Renal pelvis (tissue), 12 donors: ENCODE data around the gene PHPT1. TPM values are rescaled to one million over a fixed set of nuclear protein-coding genes. Genes with fewer than 3 reads are reported as not detected.
"Not testable (repeated sequence)": the region's sequence is repeated elsewhere in the genome, so short reads cannot be mapped to it uniquely, and the experiment has no call there.

ENCODE experiments used
- DNase-seq: peaks from one replicate; pipeline ENCODE4 v3.0.0-alpha.2; 2013
- long read RNA-seq, 16 experiments: transcript quantifications; one replicate each; lab custom pipeline, GENCODE V29; 2026
- polyA plus RNA-seq, 3 donors: library from polyadenylated mRNA; unstranded; fragments of 120-200 nt; gene quantifications; one replicate each; pipeline ENCODE4 v1.2.1, GENCODE V29; 2013; ENCODE audit not compliant: insufficient read length in 3 of 3

Gene PHPT1
- 100 to 1,000 TPM in 2 of 3 donors, 10 to 100 TPM in 1; 82.5 to 120 (median 115) TPM for polyA plus RNA-seq
- long read RNA-seq, donor 1, transcript PHPT1-204 (2 exons, 627 nt) = minor isoform, 6 of 235 reads
- long read RNA-seq, donor 1, transcript PHPT1-206 (4 exons, 618 nt) = minor isoform, 5 of 235 reads
- long read RNA-seq, donor 1, transcript PHPT1-201 (3 exons, 890 nt) = major isoform, 209 of 235 reads
- long read RNA-seq, donor 1, partial matches to known transcripts = 8 of 235 reads
- long read RNA-seq, donor 1, other reads (novel, unspliced or antisense) = 6 of 235 reads
- long read RNA-seq, donor 2, transcript PHPT1-201 (3 exons, 890 nt) = major isoform, 211 of 224 reads
- long read RNA-seq, donor 2, partial matches to known transcripts = 7 of 224 reads
- long read RNA-seq, donor 2, other reads (novel, unspliced or antisense) = 0 of 224 reads
- long read RNA-seq, donor 3, transcript PHPT1-205 (3 exons, 1,316 nt) = minor isoform, 5 of 195 reads
- long read RNA-seq, donor 3, transcript PHPT1-204 (2 exons, 627 nt) = minor isoform, 6 of 195 reads
- long read RNA-seq, donor 3, transcript PHPT1-201 (3 exons, 890 nt) = major isoform, 169 of 195 reads
- long read RNA-seq, donor 3, partial matches to known transcripts = 13 of 195 reads
- long read RNA-seq, donor 3, other reads (novel, unspliced or antisense) = 0 of 195 reads
- long read RNA-seq, donor 4, transcript PHPT1-201 (3 exons, 890 nt) = major isoform, 326 of 353 reads
- long read RNA-seq, donor 4, transcript PHPT1-205 (3 exons, 1,316 nt) = minor isoform, 5 of 353 reads
- long read RNA-seq, donor 4, transcript PHPT1-204 (2 exons, 627 nt) = minor isoform, 9 of 353 reads
- long read RNA-seq, donor 4, partial matches to known transcripts = 12 of 353 reads
- long read RNA-seq, donor 4, other reads (novel, unspliced or antisense) = 0 of 353 reads
- long read RNA-seq, donor 5, transcript PHPT1-201 (3 exons, 890 nt) = major isoform, 95 of 102 reads
- long read RNA-seq, donor 5, partial matches to known transcripts = 0 of 102 reads
- long read RNA-seq, donor 5, other reads (novel, unspliced or antisense) = 0 of 102 reads
- long read RNA-seq, donor 6, transcript PHPT1-201 (3 exons, 890 nt) = major isoform, 170 of 177 reads
- long read RNA-seq, donor 6, partial matches to known transcripts = 0 of 177 reads
- long read RNA-seq, donor 6, other reads (novel, unspliced or antisense) = 0 of 177 reads
- long read RNA-seq, donor 7, transcript PHPT1-201 (3 exons, 890 nt) = major isoform, 229 of 249 reads
- long read RNA-seq, donor 7, transcript PHPT1-204 (2 exons, 627 nt) = minor isoform, 8 of 249 reads
- long read RNA-seq, donor 7, partial matches to known transcripts = 5 of 249 reads
- long read RNA-seq, donor 7, other reads (novel, unspliced or antisense) = 0 of 249 reads
- long read RNA-seq, donor 8, transcript PHPT1-201 (3 exons, 890 nt) = major isoform, 98 of 109 reads
- long read RNA-seq, donor 8, partial matches to known transcripts = 6 of 109 reads
- long read RNA-seq, donor 8, other reads (novel, unspliced or antisense) = 0 of 109 reads
- long read RNA-seq, donor 9, transcript PHPT1-201 (3 exons, 890 nt) = major isoform, 268 of 296 reads
- long read RNA-seq, donor 9, transcript PHPT1-204 (2 exons, 627 nt) = minor isoform, 7 of 296 reads
- long read RNA-seq, donor 9, partial matches to known transcripts = 5 of 296 reads
- long read RNA-seq, donor 9, other reads (novel, unspliced or antisense) = 7 of 296 reads
- long read RNA-seq, donor 10, transcript PHPT1-201 (3 exons, 890 nt) = major isoform, 166 of 187 reads
- long read RNA-seq, donor 10, transcript PHPT1-204 (2 exons, 627 nt) = minor isoform, 5 of 187 reads
- long read RNA-seq, donor 10, partial matches to known transcripts = 13 of 187 reads
- long read RNA-seq, donor 10, other reads (novel, unspliced or antisense) = 0 of 187 reads
- long read RNA-seq, donor 11, transcript PHPT1-201 (3 exons, 890 nt) = major isoform, 144 of 157 reads
- long read RNA-seq, donor 11, partial matches to known transcripts = 6 of 157 reads
- long read RNA-seq, donor 11, other reads (novel, unspliced or antisense) = 0 of 157 reads
- long read RNA-seq, donor 12, transcript PHPT1-201 (3 exons, 890 nt) = major isoform, 272 of 296 reads
- long read RNA-seq, donor 12, transcript PHPT1-204 (2 exons, 627 nt) = minor isoform, 10 of 296 reads
- long read RNA-seq, donor 12, partial matches to known transcripts = 8 of 296 reads
- long read RNA-seq, donor 12, other reads (novel, unspliced or antisense) = 0 of 296 reads
- long read RNA-seq, donor 13, transcript PHPT1-201 (3 exons, 890 nt) = major isoform, 116 of 134 reads
- long read RNA-seq, donor 13, partial matches to known transcripts = 7 of 134 reads
- long read RNA-seq, donor 13, other reads (novel, unspliced or antisense) = 0 of 134 reads
- long read RNA-seq, donor 14 = 0 reads
- long read RNA-seq, donor 15, transcript PHPT1-204 (2 exons, 627 nt) = minor isoform, 9 of 334 reads
- long read RNA-seq, donor 15, transcript PHPT1-201 (3 exons, 890 nt) = major isoform, 277 of 334 reads
- long read RNA-seq, donor 15, transcript PHPT1-205 (3 exons, 1,316 nt) = minor isoform, 27 of 334 reads
- long read RNA-seq, donor 15, transcript PHPT1-206 (4 exons, 618 nt) = minor isoform, 6 of 334 reads
- long read RNA-seq, donor 15, partial matches to known transcripts = 11 of 334 reads
- long read RNA-seq, donor 15, other reads (novel, unspliced or antisense) = 0 of 334 reads
- long read RNA-seq, donor 16, transcript PHPT1-201 (3 exons, 890 nt) = major isoform, 221 of 248 reads
- long read RNA-seq, donor 16, transcript PHPT1-204 (2 exons, 627 nt) = minor isoform, 7 of 248 reads
- long read RNA-seq, donor 16, partial matches to known transcripts = 14 of 248 reads
- long read RNA-seq, donor 16, other reads (novel, unspliced or antisense) = 0 of 248 reads

DNA sequence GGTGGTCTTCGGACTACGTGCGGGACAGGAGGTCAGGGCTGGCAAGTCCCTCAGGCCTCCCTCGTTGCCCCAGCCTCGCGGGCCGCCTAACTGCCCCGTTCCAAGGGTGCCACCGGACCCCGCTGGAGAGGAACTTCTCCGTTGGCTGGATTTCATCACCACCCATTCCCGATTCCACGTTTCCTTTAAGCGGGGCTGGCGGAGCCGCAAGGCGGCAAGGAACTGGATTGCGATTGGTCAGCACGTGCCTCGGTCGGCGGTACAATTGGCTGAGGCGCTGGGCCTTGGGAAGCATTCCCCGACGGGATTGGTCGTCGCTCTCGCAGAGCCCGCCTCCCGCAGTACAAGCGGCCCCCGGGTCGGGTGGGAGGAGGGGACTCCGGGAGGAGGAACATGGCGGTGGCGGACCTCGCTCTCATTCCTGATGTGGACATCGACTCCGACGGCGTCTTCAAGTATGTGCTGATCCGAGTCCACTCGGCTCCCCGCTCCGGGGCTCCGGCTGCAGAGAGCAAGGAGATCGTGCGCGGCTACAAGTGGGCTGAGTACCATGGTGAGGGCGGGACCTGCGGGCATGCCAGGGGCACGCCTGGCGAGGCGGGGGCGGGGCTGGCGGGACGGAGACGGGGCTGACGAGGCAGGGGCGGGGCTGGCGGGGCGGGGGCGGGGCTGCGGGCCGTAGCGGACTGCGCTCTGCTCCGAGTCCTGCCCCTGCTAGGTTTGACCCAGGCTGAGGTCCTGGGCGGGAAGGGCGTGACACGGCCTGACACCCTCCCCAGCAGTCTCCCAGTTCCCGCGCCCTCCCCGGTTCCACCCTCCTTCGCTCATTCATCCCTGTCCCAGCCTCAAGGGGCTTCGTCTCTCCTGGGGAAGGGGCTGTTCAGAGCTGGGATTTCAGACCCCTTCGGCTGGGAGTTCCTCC, at the start of gene PHPT1:
Gene PHPT1 (plus strand): TSS at position 372 of the 922 bp plus-strand sequence. CDS start 22 bp downstream, at position 394.
- DNase-seq = peak; percentile 98

GRCh38 chr9:136799854-136800657, 49.2 kb upstream of the PHPT1 start:
- DNase-seq = peak; percentile 88

- DNase-seq = no peak
These were observed 46.9 kb upstream of the PHPT1 start for GRCh38 chr9:136802321-136802720.

DNA sequence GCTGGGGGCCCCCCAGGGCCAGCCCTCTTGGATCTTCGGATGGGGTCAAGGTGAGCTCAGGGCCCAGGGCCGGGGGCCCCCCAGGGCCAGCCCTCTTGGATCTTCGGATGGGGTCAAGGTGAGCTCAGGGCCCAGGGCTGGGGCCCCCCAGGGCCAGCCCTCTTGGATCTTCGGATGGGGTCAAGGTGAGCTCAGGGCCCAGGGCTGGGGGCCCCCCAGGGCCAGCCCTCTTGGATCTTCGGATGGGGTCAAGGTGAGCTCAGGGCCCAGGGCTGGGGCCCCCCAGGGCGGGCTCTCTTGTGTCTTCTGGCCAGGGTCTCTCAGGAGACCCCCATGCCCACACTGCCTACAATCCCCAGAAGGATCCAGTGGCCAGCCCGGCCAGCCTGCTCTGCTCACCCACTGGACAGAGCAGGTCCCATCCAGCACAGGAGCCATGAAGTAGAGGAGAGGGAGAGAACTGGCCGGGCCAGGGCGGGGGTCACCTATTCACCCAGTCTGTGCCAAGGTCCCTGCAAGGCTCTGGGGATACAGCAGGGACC, 46.1 kb upstream of the PHPT1 start:
- DNase-seq = not testable (repeated sequence)

- DNase-seq = no peak
These were observed 45.4 kb upstream of the PHPT1 start for GRCh38 chr9:136803551-136804508.

DNA sequence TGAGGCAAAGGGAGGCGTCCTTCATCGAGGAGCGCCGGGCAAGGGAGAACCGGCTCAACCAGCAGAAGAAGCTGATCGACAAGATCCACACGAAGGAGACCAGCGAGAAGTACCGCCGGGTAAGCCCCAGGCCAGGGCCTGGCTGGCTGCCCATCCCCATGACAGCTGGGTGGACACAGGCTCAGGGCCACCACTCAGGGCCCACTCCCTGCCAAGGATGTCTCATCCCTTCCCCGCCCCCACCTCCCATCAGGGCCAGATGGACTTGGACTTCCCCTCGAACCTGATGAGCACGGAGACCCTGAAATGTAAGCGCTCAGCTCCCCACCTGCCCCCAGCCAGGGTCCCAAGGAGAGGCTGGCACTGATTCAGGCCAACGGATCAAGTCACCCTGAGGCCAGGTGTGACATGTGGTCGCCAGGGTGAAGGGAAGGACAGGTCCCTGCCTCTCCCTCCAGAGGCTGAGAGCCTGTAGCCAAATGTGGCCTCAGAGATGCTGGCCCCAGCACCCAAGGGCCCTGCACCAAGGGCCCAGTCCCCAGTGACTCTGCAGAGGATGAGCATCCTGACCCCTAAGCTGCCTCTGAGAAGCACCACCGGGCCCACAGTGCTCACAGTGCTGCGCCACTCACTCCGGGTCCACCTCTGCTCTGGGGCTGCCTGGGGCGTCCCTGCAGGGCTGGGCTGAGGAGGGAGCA, 44.6 kb upstream of the PHPT1 start:
- no peak for DNase-seq

GRCh38 chr9:136805207-136805740, 43.9 kb upstream of the PHPT1 start:
- no peak for DNase-seq

DNA sequence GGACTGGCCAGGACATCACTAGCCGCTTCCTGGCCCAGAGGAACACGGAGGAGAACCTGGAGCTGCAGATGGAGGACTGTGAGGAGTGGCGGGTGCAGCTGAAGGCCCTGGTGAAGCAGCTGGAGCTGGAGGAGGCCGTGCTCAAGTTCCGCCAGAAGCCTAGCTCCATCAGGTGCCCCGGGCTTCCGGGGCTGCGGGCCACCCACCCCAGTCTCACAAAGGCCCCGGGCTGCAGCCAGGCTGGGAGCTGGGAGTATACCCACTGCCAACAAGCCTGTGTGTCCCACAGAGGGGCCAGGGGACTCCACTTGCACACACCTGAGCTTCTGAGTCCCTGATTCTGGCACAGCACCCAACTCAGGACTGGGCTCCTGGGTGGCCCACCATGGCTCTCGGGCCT, 43.1 kb upstream of the PHPT1 start:
- no peak for DNase-seq

DNA sequence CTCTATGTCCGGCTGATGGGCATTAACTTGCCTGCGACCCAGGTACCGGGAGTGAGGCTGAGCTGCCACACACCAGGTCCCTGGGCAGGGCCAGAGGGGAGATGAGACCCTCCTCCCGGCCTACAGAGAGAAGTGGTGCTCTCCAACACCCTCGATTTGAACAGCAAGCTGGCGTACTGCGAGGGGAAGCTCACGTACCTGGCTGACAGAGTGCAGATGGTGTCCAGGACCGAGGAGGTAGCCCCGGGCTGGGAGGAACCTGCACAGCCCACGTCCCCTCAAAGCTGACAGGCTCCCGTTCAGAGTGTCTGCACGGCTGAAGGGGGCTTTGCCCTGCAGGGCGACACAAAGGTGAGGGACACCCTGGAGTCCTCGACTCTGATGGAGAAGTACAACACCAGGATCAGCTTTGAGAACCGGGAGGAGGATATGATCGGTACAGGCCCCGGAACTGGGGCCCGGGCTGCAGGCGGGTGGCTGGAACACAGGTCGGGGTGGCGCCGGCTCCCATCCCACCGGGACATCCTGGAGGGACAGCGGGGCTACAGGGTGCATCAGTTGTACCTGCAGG, 42.5 kb upstream of the PHPT1 start:
- no peak for DNase-seq

DNA sequence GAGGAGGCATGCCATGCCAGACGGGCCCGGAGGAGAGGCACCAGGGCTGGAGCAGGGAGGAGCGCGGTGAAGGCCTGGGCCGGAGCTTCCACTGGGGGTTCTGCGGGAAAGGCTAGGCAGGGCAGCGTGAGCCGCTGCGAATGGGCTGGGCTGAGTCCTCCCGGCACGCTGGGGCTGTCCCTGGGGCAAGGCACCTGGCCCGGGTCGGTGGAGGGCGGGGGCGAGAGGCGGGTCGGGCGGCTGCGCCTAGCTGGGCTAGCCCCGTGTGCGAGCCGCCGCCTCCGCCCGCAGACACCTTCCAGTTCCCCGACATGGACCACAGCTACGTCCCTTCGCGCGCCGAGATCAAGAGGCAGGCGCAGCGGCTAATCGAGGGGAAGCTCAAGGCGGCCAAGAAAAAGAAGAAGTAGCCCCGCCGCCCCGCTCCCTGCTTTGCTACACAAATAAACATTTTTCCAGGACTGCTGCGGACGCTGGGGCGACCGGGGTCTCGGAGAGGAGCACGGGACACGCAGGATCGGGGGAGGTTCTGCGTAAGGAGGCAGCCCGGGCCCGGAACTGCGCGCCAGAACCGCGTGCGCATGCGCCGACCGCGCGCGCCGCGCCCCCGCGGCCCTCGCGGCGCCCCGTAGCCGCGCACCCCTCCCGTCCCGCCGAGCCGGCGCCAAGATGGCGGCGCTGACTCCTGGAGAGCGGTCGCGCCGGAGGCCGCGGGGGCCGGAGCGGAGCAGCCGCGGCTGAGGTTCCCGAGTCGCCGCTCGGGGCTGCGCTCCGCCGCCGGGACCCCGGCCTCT, 41.7 kb upstream of the PHPT1 start, which contains the start of gene RABL6:
Gene RABL6 (plus strand): TSS at position 668 of the 794 bp plus-strand sequence. CDS start 249 bp downstream, outside the sequence.
- DNase-seq = no peak

DNA sequence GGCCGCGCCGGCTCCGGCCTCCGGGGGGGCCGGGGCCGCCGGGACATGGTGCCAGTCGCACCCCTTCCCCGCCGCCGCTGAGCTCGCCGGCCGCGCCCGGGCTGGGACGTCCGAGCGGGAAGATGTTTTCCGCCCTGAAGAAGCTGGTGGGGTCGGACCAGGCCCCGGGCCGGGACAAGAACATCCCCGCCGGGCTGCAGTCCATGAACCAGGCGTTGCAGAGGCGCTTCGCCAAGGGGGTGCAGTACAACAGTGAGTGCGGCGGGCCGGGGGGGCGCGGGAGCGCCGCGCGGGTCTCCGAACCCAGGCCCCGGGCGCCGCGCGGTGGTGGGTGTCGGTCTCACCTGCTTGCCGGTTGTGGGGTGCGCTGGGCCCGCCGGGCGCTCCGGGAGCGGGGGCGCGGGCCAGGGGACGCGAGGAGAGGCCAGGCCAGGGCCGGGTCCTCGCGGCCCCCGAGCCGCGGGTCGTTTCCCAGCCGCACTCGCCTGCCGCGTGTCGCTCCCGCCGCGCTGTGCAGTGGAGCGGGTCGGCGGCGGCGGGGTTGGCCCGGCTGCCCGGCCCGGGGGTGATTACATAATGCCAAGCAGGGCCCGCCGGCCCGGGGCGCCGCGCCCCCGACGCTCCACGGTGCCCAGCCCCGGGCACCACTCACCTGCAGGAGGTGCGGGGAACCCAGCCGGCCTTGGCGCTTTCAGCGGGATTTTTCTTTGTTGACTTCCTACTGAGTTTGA, 41.0 kb upstream of the PHPT1 start:
- DNase-seq = no peak

DNA sequence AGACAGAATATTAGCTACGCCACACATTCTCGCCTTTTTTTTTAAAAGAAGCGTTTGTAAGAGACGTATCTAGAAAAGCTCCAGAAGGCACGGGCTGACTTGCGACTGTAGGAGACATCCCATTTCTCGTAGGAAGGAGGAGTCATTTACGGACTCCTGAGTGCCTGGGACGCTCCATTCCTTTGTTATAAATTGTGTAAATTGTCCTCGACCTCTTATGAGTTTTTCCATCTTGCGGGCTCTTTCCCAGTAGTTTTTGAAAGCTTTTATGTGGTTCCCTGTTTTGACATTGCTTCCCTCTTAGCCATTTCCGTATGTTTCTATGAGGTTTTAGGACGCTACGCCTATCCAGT, 40.4 kb upstream of the PHPT1 start:
- no peak for DNase-seq
